ENCODE results near the gene NR6A1. TPM values are rescaled to one million over a fixed set of nuclear protein-coding genes. Genes with fewer than 3 reads are reported as not detected.

Gene NR6A1
- total RNA-seq, 1 donor from 2014 or later = 0.92 TPM

DNA sequence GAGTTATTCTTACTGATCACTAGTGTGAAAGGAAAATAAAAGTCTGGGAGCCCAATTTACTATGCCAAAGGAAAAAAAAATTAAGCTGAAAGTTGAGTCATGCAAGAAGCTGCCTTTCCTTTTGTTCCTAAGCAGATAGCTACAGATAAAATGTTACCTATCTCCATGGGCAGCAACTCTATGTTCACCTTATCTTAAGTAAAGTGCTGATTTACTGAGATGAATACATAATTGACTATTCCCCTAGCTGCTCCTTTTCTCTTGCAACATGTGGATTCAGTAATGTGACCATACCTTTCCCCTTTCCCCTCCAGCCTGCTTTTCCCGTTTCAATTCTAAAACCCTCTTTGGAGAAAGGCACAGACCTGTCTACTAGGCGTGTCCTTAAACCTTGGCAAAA lies 201.2 kb downstream of the NR6A1 start:
- DNase-seq (ENCODE audit: low read depth) = no peak
- TF ChIP-seq, protein P1, sequence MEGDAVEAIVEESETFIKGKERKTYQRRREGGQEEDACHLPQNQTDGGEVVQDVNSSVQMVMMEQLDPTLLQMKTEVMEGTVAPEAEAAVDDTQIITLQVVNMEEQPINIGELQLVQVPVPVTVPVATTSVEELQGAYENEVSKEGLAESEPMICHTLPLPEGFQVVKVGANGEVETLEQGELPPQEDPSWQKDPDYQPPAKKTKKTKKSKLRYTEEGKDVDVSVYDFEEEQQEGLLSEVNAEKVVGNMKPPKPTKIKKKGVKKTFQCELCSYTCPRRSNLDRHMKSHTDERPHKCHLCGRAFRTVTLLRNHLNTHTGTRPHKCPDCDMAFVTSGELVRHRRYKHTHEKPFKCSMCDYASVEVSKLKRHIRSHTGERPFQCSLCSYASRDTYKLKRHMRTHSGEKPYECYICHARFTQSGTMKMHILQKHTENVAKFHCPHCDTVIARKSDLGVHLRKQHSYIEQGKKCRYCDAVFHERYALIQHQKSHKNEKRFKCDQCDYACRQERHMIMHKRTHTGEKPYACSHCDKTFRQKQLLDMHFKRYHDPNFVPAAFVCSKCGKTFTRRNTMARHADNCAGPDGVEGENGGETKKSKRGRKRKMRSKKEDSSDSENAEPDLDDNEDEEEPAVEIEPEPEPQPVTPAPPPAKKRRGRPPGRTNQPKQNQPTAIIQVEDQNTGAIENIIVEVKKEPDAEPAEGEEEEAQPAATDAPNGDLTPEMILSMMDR (IDR thresholded peaks at IDR 0.05; ENCODE audit: insufficient read depth, low read length, poor library complexity, severe bottlenecking) = no peak
- Histone ChIP-seq H3K4me3 (ENCODE audit: low read depth, low read length) (no peak overlapping the region), H3K36me3 (ENCODE audit: control insufficient read depth, insufficient read depth, low read length) (no peaks in the 10 kb centered on the region), H3K27me3 (ENCODE audit: control insufficient read depth, insufficient read depth, low read length) (no peaks in the 10 kb centered on the region)

DNA sequence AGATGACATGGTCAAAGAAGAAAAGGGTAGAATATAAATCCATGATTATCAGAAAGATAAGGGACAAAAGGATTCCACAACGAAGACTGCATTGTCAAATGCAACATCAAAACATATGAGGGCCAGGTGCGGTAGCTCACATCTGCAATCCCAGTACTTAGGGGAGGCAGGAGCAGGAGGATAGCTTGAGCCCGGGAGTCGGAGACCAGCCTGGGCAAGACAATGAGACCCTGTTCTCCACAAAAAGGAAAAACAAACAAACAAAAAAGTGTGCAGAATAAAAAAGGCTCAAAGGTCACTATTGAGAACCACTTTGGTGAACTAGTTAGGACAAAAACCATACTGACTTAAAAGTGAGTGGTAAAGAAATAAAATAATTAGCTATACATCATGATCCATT lies 203.7 kb downstream of the NR6A1 start:
- no peak for DNase-seq (ENCODE audit: low read depth)
- H3K27me3 ChIP-seq (ENCODE audit: control insufficient read depth, insufficient read depth, low read length) = no peaks in the 10 kb centered on the region
- no peak overlapping the region for H3K4me3 ChIP-seq (ENCODE audit: low read depth, low read length)
- H3K36me3 ChIP-seq (ENCODE audit: control insufficient read depth, insufficient read depth, low read length) = no peaks in the 10 kb centered on the region
- TF ChIP-seq, protein P1 (IDR thresholded peaks at IDR 0.05; ENCODE audit: insufficient read depth, low read length, poor library complexity, severe bottlenecking) = no peak

DNA sequence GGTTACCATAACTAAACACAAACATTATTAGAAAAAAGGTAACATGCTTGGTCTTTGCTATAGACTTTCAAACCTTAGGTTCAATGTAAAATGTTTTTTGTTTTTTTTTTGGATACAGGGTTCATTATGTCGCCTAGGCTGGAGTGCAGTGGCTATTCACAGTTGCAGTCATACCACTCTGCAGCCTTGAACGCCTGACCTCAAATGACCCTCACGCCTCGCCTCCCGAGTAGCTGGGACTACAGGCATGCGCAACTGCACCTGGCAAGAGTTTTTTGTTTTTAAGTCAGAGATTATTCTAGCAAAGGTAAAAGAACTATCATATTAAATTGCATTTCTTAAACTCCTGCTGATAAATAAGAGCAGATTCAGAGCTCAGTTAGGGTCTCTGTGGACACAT lies 208.8 kb downstream of the NR6A1 start:
- TF ChIP-seq, protein P1 (IDR thresholded peaks at IDR 0.05; ENCODE audit: insufficient read depth, low read length, poor library complexity, severe bottlenecking) = no peak
- DNase-seq (ENCODE audit: low read depth) = no peak
- H3K27me3 ChIP-seq (ENCODE audit: control insufficient read depth, insufficient read depth, low read length) = no peaks in the 10 kb centered on the region
- no peaks in the 10 kb centered on the region for H3K36me3 ChIP-seq (ENCODE audit: control insufficient read depth, insufficient read depth, low read length)
- no peak overlapping the region for H3K4me3 ChIP-seq (ENCODE audit: low read depth, low read length)

DNA sequence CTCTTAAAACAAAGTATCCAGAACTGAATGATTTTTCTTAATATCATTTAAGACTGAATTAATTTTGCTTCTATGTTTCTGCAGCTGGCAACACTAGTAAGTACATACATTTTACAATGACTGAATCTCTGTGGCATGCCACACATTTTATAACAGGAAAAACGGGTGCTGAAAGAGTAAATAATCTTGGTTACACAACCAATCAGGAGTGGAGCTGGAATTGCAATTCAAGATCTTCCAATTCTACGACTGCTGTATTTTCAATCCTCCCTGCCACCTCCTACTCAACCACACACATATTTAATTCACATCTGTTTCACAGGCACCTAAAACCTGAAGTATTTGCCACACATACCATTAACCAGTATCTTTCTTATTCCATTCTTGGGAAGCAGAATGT lies 211.2 kb downstream of the NR6A1 start:
- H3K27me3 ChIP-seq (ENCODE audit: control insufficient read depth, insufficient read depth, low read length) = no peaks in the 10 kb centered on the region
- no peak for DNase-seq (ENCODE audit: low read depth)
- TF ChIP-seq, protein P1 (IDR thresholded peaks at IDR 0.05; ENCODE audit: insufficient read depth, low read length, poor library complexity, severe bottlenecking) = no peak
- H3K4me3 ChIP-seq (ENCODE audit: low read depth, low read length) = no peak overlapping the region
- H3K36me3 ChIP-seq (ENCODE audit: control insufficient read depth, insufficient read depth, low read length) = no peaks in the 10 kb centered on the region

DNA sequence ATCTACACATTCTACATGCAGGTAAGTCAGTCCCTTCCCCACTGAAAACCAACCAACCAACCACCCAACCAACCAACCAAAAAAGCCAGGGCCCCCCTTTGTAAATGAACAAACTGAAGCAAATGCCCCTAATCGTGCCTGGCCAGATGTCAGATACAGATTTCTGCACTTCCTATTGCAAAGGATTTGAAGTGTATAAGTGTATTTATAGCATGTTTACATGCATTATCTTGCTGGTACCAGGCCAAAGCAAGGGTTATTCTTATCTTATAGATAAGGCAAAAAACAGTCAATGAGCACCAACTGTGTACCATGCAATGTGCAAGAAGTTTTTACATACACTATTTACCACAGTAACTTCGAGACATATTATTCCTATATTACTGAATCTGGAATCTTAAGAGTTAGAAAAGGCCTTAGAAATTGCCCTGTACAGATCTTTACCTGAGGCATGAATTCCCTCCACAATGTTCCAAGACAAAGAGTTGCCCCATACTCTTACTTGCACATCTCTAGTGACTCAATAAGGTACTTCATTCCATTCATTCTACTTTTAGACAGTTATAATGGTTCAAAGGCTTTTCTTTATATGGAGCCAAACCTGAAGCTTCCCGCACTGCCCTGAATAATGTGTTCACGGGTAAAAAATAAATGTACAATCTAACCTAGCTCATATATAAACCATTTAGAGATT lies 212.2 kb downstream of the NR6A1 start:
- no peak overlapping the region for H3K4me3 ChIP-seq (ENCODE audit: low read depth, low read length)
- H3K27me3 ChIP-seq (ENCODE audit: control insufficient read depth, insufficient read depth, low read length) = no peaks in the 10 kb centered on the region
- TF ChIP-seq, protein P1 (IDR thresholded peaks at IDR 0.05; ENCODE audit: insufficient read depth, low read length, poor library complexity, severe bottlenecking) = no peak
- no peaks in the 10 kb centered on the region for H3K36me3 ChIP-seq (ENCODE audit: control insufficient read depth, insufficient read depth, low read length)
- no peak for DNase-seq (ENCODE audit: low read depth)

DNA sequence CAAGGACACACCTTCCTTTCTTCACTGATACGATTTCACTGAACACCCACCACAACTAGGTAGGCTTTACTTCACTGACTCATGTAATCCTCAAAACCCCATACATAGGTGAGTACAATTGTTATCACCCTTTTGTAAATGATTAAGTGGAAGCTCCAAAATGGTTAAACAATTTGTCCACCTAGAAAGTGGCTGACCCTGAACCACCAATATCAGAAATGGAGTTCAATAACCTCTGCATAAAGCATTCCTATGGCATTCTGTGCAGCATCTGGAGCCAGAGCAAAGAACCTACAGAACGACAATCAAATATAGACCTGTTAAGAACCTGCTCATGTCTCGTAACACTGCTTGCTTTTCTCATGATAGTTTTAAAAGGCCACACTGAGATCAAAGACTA lies 213.2 kb downstream of the NR6A1 start:
- DNase-seq (ENCODE audit: low read depth) = no peak
- Histone ChIP-seq H3K36me3 (ENCODE audit: control insufficient read depth, insufficient read depth, low read length) (no peaks in the 10 kb centered on the region), H3K4me3 (ENCODE audit: low read depth, low read length) (no peak overlapping the region), H3K27me3 (ENCODE audit: control insufficient read depth, insufficient read depth, low read length) (no peaks in the 10 kb centered on the region)
- TF ChIP-seq, protein P1 (IDR thresholded peaks at IDR 0.05; ENCODE audit: insufficient read depth, low read length, poor library complexity, severe bottlenecking) = no peak
